Bronchial epithelial cell (primary cell): ENCODE data around the gene NID1. TPM values are rescaled to one million over a fixed set of nuclear protein-coding genes. Genes with fewer than 3 reads are reported as not detected.
"Not testable (repeated sequence)": the region's sequence is repeated elsewhere in the genome, so short reads cannot be mapped to it uniquely, and the experiment has no call there.

Experiments
- DNase-seq: peaks from one replicate; pipeline ENCODE4 v3.0.0-alpha.2; 2010; ENCODE audit warnings: low read depth
- FAIRE-seq: peaks from 2 replicates; lab custom pipeline; 2011; peaks lifted over from hg19 to GRCh38; lab: Jason Lieb, UNC
- H3K27me3 ChIP-seq: 2 replicates; pipeline ENCODE4 v1.5.1; 2011; ENCODE audit warnings: low read length; ENCODE audit not compliant: control insufficient read depth, insufficient read depth
- H3K36me3 ChIP-seq: 2 replicates; pipeline ENCODE4 v1.5.1; 2011; ENCODE audit warnings: low read length; ENCODE audit not compliant: control insufficient read depth, insufficient read depth
- H3K4me3 ChIP-seq: 2 replicates; pipeline ENCODE4 v1.5.1; 2011; ENCODE audit warnings: mild to moderate bottlenecking, low read depth, low read length, control low read depth
- total RNA-seq: library from RNA; depleted of rRNA; stranded (reverse); fragments of >200 nt; gene quantifications from 2 replicates; pipeline ENCODE4 v1.2.1, GENCODE V29; 2014
- TF ChIP-seq, protein P1 (sequence below): IDR thresholded peaks from 2 replicates; pipeline ENCODE4 v1.5.1; 2011; ENCODE audit warnings: mild to moderate bottlenecking, moderate library complexity, low read length, control low read depth, inconsistent platforms; ENCODE audit not compliant: insufficient read depth, severe bottlenecking

The NID1 gene
- total RNA-seq, 1 donor from 2014 or later, result 1.3 TPM

DNA sequence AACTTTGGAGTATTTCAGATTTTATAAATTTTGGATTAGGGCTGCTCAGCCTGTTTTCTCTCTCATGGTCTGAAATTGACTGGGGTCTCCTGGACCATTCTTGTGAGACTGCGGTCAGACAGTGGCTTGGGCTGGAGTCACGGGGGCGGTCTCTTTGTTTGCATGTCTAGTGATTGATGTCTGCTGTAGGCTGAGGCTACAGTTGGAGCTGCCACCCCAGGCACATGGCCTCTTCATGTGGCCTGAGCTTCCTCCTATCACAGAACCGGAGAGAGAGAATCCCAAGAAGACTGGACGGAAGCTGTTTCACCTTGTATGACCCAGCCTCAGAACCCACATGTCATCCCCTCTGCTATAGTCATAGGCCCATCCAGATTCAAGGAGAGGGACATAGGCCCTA, 96.1 kb downstream of the NID1 start:
- DNase-seq (no peak), FAIRE-seq (no peak)
- no peak overlapping the region for H3K4me3 ChIP-seq
- H3K27me3 ChIP-seq, result no peaks in the 10 kb centered on the region
- no peaks in the 10 kb centered on the region for H3K36me3 ChIP-seq
- TF ChIP-seq, protein P1, sequence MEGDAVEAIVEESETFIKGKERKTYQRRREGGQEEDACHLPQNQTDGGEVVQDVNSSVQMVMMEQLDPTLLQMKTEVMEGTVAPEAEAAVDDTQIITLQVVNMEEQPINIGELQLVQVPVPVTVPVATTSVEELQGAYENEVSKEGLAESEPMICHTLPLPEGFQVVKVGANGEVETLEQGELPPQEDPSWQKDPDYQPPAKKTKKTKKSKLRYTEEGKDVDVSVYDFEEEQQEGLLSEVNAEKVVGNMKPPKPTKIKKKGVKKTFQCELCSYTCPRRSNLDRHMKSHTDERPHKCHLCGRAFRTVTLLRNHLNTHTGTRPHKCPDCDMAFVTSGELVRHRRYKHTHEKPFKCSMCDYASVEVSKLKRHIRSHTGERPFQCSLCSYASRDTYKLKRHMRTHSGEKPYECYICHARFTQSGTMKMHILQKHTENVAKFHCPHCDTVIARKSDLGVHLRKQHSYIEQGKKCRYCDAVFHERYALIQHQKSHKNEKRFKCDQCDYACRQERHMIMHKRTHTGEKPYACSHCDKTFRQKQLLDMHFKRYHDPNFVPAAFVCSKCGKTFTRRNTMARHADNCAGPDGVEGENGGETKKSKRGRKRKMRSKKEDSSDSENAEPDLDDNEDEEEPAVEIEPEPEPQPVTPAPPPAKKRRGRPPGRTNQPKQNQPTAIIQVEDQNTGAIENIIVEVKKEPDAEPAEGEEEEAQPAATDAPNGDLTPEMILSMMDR, result no peak

DNA sequence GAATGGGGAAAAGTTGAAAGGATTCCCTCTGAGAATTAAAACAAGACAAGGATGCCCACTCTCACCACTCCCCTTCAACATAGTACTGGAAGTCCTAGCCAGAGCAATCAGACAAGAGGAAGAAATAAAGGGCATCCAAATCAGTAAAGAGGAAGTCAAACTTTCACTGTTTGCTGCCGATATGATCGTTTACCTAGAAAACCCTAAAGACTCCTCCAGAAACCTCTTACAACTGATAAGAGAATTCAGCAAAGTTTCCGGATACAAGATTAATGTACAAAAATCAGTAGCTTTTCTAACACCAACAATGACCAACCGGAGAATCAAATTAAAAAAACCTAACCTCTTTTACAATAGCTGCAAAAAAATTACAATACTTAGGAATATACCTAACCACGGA, 98.8 kb downstream of the NID1 start:
- not testable (repeated sequence) for H3K36me3 ChIP-seq, FAIRE-seq, H3K4me3 ChIP-seq, DNase-seq, H3K27me3 ChIP-seq

DNA sequence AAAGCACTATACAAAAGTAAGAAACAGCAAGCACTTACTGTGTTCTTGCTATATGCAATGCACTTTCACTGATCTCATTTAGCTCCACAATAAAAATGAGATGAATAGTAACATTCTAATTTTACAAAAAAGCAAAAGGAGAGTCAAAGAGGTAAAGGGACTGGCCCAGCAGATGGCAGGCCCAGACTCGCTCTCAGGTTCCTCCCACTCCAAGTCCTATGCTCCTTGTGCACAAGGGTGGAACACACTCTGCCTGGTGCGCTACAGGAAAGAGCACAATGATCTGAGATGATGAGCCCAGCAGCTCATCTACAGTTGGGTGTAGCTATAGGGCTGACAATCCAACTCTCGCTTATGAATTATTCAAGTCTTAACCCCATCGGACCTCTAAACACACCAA, 104.1 kb downstream of the NID1 start:
- peak; percentile 66 for DNase-seq
- no peak for FAIRE-seq
- TF ChIP-seq, protein P1, result peak; percentile 2

DNA sequence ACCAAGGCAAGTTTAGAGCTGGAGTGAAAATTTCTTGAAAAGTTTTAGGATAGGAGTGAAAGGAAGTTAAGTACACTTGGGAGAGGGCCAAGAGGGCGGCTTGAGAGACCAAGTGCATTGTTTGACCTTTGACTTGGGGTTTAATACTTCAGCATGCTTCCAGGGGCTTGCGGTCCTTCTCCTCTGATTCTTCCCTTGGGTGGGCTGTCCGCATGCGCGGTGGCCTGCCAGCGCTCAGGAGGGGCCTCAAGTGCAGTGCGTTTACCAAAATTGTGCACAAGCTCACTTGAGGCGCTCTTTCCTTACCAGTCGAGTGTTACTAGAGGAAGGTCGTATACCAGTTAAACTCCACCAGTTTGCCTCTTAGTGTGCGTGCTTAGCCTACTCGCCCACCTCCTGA, 106.9 kb downstream of the NID1 start:
- Histone ChIP-seq H3K4me3 (no peak overlapping the region), H3K36me3 (no peaks in the 10 kb centered on the region), H3K27me3 (no peaks in the 10 kb centered on the region)
- TF ChIP-seq, protein P1, result no peak
- DNase-seq, result no peak
- FAIRE-seq, result no peak

More for the DNA sequence above, 104.1 kb downstream of the NID1 start:
- Histone ChIP-seq H3K4me3 (no peak overlapping the region), H3K36me3 (no peaks in the 10 kb centered on the region), H3K27me3 (no peaks in the 10 kb centered on the region)

DNA sequence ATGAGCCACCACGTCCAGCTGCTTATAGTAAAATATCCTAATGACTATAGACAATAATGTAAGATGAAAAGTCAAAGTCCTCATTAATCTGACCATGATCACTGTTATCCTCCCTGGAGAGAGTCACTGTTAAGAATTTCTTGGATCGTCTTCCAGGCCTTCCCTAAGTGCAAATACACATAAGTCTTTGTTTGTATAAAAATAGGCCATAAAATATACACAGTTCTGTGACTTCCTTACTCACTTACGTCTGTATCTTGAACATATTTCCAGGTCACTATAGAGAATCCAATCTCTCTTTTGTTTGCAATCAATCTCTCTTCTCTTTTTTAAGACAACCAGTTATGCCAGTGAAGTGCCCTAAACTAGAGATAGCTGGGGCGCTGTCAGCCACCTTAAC, 109.1 kb downstream of the NID1 start:
- FAIRE-seq (no peak), DNase-seq (no peak)
- H3K4me3 ChIP-seq, result no peak overlapping the region
- H3K36me3 ChIP-seq, result no peaks in the 10 kb centered on the region
- no peaks in the 10 kb centered on the region for H3K27me3 ChIP-seq
- TF ChIP-seq, protein P1, result no peak

DNA sequence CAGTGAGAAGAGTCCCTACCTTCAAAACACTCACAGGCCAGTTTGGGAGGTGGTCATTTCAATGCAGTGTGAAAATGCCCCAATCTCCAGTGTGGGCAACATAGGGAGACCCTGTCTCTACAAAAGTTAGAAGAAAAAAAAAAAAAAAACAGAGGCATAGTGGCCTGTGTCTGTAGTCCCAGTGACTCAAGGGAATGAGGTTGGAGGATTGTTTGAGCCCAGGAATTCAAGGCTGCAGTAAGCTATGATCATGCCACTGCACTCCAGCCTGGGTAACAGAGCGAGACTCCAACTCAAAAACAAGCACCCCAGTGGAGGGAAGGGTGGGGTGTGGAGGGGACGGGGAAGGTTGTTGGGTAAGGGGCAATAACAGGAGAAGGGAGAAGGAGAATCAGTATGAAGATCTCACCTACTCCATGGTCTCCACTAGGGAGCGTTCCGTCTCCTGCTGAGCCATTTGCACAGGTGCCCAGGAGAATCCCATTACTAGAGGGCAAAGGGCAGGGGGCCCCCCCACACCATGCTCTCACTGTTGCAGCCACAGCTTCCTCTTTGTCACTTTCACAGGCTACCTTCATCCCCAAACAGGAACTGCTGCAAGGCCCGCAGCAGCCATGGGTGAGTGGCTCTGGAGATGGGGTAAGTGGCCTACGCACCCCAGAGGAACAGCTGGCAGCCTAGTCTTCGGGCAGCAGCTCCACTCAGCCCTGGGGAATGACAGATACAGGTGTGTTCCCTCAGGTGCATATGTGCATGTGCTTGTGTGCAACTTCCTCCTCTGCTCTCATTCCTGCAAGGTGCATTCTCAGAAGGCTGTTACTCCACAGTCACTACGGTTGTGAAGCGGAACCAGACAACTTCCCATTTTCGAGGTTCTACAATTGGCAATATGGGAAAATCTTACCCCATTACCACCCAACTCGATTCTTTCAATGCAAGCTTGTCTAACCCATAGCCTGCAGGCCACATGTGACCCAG, 110.3 kb downstream of the NID1 start:
- no peak overlapping the region for H3K4me3 ChIP-seq
- no peaks in the 10 kb centered on the region for H3K27me3 ChIP-seq
- DNase-seq (no peak), FAIRE-seq (no peak)
- no peaks in the 10 kb centered on the region for H3K36me3 ChIP-seq
- TF ChIP-seq, protein P1, result no peak
